NCI-H187 treated with DMSO at 0.1 percent for 48 hours (cell line): ENCODE data around the gene GSTA1.
"Not testable (repeated sequence)": the region's sequence is repeated elsewhere in the genome, so short reads cannot be mapped to it uniquely, and the experiment has no call there.

Experiments used
- DNase-seq: peaks from one replicate; lab custom pipeline; 2025; lab: John Stamatoyannopoulos, UW

Gene GSTA1

DNA sequence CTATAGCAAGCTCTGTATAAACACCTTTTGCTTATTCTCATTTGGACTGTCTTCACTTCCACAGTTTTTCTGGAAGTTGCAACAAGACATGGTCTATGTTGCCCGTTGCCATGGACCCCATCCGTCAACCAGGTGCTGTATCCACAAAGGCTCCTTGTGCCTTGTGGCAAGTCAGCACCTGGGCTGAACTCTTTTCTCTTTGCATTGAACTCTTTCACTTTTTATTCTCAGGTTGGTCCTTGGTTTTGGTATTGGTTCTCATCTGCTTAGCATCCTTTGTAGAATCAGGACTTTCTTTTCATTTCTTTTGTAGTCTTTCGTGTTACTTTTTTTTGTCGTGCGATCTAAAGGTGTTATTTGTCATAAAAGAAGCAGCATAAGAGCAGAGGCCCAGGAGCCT is 5.0 kb upstream of the GSTA1 start:
- DNase-seq, result no peak

DNA sequence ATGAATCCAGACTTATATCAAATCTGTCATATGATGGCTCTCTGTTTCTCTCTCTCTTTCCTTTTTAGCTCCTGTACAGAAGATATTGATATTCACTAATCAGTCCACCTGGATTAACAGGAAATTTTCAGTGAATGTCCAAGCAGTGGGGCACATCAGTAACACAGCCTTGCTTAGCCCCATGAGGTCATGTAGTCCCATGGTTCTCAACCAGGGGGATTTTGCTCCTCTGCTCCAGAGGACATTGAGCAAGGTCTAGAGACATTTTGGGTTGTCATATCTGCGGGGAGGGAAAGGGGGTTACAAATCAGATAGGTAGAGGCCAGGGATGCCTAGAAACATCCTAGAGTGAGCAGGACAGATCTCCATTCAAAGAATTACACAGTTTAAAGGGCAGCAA is 810 bp downstream of the GSTA1 start:
- no peak for DNase-seq

GRCh38 chr6:52801188-52801841 is 2.3 kb downstream of the GSTA1 start:
- no peak for DNase-seq

DNA sequence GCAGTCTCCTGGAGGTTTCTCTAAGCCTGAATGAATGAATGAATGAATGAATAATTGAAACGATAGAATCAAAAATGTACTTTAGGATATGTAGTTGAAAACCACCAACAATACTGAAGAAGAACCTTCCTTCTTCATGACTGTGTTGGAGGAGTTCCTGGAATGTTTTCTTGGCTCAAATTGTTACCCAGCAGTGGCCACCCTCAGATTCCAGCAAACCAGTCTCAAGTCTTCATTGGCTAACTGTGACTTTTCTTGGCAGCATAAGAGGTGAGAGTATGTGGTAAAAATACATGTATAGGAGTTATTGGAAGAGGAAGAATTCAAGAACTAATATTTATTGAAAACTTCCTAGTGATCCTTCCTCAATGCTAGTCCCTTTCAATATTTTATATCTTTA is 4.3 kb downstream of the GSTA1 start:
- DNase-seq, result not testable (repeated sequence)

DNA sequence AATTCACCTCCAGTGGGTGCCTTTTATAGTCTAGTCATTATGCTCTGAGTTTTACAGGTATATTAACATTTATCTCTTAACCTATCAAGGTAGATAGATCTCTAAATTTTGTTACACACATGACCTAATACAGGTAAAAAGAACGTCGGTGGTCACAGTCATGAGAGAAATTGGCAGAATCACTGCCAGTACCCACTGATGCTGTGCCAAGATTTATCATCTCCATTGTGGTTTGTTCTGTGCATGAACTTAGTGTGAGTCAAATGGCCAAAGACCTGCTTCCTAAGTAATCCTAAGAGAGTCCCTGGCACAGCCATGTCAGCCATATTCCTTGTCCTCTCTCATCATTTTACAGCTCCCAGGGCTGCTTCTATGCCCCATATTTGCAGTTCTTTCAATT is 9.2 kb downstream of the GSTA1 start:
- not testable (repeated sequence) for DNase-seq

DNA sequence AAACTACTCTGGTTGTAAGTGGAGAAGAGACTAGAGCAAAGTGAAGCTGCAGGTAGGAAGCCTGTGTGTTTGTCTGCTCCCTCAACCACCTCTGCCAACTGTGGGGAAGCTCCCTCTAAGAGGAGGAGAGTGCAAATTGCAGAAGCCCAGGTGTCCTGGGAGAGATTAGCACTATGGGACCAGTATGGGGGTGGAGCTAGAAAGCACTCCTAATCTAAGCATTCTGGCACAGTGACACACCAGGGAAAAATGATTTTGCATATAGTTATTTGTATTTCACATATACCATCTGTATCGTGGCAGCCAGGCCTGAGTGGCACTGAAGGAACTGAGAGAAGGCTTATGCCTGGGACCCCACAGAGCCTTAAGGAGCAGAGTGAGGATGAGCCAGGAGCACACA is 12.8 kb downstream of the GSTA1 start:
- DNase-seq, result no peak

GRCh38 chr6:52789658-52790057 is 14.0 kb downstream of the GSTA1 start:
- DNase-seq, result not testable (repeated sequence)

- no peak for DNase-seq
Observed at GRCh38 chr6:52788478-52788877, 15.1 kb downstream of the GSTA1 start.

GRCh38 chr6:52787917-52788316 is 15.7 kb downstream of the GSTA1 start:
- DNase-seq, result no peak

GRCh38 chr6:52786249-52786956 is 17.2 kb downstream of the GSTA1 start:
- no peak for DNase-seq

DNA sequence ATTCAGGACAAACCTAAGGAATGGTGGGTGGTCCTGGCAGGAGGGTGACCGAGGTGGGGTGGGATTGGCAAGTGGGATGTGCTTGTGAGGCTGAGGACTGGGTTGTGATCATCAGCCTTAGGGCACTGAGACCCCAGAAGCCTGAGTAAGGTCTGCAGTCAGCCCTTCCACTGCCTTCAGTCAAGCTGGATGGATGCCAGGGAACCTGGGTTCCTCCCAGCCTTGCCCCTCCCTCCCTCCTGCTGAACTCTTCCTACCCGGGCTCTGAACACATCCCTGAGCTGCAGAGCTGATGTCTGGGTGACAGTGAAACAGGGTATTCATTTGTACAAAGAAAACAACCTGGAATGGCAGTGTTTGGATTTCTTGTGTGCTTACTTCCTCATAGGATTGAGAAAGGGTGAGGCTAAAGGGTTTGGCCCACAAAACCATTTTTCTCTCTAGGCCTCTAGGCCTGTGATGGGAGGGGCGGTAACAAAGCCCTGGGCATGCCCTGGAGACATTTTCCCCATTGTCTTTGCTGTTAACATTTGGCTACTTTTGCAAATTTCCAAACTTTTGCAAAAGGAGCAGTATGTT is 20.8 kb downstream of the GSTA1 start:
- not testable (repeated sequence) for DNase-seq

DNA sequence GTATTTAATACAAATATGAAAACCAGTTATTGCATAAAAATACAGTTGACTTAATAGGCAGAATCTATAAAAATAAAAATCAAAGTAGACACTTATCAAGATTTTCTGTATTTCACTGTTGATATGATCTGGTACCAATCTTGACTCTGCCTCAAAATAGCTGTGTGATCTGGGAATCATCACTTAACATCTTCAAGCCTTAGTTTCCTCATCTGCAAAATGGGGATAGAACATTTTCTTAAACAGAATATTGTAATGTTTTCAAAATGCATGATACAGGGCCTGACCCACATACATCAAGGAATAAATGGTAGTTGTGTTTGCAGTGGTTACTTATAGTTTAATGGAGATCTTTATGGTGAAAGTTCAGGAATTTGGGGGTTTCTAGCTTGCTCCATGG is 21.4 kb downstream of the GSTA1 start:
- DNase-seq, result not testable (repeated sequence)

GRCh38 chr6:52779237-52779636 is 24.4 kb downstream of the GSTA1 start:
- no peak for DNase-seq

DNA sequence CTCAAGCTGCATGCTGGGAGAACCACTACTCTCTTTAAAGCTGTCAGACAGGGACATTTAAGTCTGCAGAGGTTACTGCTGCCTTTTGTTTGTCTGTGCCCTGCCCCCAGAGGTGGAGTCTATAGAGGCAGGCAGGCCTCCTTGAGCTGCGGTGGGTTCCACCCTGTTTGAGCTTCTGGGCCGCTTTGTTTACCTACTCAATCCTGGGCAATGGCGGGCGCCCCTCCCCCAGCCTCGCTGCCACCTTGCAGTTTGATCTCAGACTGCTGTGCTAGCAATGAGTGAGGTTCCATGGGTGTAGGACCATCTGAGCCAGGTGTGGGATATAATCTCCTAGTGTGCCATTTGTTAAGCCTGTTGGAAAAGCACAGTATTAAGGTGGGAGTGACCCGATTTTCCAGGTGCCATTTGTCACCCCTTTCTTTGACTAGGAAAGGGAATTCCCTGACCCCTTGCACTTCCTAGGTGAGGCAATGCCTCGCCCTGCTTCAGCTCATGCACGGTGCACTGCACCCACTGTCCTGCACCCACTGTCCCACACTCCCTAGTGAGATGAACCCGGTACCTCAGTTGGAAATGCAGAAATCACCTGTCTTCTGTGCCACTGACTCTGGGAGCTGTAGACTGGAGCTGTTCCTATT is 26.8 kb downstream of the GSTA1 start:
- DNase-seq, result not testable (repeated sequence)

DNA sequence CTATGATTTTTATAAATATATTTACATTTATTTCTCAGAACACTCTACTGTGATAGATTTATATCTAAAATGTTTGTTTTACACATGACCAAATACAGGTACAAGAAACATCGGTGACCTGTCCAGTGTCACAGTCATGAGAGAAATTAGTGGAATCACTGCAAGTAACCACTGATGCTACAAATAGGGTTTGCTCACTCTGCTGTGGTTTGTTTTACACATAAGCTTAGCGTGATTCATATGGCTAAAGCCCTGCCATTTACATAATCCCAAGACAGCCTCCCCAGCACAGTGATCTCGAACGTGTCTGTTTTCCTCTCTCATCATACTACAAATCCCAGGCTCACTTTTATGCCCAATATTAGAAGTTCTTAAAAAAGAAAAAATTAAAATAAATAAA is 34.2 kb downstream of the GSTA1 start:
- not testable (repeated sequence) for DNase-seq

DNA sequence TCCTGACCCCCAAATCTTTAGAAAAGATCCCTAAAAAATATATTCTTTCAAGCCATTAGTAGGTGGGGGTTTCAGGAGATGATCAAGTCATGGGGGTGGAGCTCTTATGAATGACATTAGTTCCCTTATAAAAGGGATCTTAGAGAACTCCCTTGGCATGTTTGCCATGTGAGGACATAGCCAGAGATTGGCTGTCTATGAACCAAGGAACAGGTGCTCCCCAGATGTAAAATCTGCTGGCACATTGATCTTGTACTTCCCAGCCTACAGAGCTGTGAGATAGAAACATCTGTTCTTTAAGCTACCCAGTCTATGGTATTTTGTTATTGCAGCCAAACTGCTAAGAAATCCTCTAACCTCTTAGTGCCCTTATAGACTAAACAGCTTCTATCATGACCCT is 36.0 kb downstream of the GSTA1 start:
- DNase-seq, result not testable (repeated sequence)

DNA sequence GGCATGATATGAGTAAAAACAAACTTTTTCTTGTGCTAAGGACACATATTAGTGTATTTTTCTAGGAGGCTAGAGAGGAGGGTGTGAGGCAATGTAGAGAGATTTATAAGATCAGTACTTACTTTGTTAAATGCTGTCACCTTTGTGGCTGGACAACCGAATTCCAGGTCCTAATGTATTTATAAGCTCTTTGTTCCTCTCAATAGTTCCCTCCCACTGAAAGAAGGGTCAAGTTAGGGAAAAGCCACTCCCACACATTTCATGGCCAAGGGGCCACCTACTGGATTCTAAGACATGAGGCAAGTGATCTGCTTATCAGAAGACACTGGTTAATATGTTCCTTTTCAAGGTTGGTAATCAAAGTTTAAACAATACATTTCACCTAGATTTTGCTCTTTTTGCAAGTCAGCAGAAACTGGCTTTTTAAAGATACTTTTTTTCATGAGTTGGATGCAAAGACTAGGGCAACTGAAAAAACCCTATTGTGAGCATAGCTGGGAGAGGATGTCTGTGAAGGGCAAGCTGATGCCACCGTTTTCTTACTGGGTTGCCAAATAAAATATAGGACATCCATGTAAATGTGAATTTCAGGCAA is 40.2 kb downstream of the GSTA1 start, which contains the start of gene GSTA2:
GSTA2 (minus strand) TSS at position 154 of the 595 bp plus-strand sequence. CDS start 5,528 bp downstream, outside the sequence.
- DNase-seq, result not testable (repeated sequence)

GRCh38 chr6:52761673-52762491 is 41.7 kb downstream of the GSTA1 start:
- not testable (repeated sequence) for DNase-seq

DNA sequence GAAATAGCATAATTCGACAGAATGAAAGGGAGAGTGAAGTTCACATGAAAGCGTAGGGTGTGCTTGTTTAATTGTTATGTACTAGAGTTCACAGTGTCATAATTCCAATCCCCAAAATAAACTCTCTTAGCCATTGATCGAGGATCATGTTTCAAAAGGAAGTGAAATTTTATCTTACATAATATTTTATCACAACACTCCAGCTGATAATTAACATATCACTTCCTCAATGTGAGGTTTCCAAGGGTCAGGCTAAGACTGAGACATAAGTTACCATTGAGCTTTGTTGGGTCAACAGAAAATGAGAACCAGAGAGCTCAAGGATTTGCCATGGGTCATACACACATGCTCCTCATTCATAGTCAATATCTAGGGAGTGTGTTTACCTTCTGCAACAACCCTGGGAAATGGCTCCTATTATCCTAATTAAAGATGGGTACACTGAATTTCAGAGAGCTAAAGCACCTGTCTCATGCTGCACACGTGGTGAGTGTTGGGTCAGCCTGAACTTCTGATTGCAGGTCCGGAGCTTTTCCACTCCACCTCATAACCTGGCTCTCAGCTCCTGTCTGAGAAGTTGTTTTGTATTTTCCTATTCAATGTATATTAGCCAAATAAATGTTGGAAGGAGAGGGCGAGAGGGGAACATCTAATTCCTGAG is 43.4 kb downstream of the GSTA1 start:
- no peak for DNase-seq

GRCh38 chr6:52759085-52759484 is 44.5 kb downstream of the GSTA1 start:
- no peak for DNase-seq
